Measurements from ENCODE around the gene CACNG3. TPM values are rescaled to one million over a fixed set of nuclear protein-coding genes. Genes with fewer than 3 reads are reported as not detected.
"Not testable (repeated sequence)": the region's sequence is repeated elsewhere in the genome, so short reads cannot be mapped to it uniquely, and the experiment has no call there.

The CACNG3 gene
- not detected for total RNA-seq (ENCODE audit: insufficient read depth, low replicate concordance)

- peak; percentile 79 for DNase-seq (ENCODE audit: low spot score)
Observed at GRCh38 chr16:24255456-24256371, at the start of gene CACNG3. Gene CACNG3 (plus strand): TSS chr16:24256335. CDS start chr16:24256755, 420 bp downstream.

GRCh38 chr16:24206926-24207325 lies 49.2 kb upstream of the CACNG3 start:
- DNase-seq (ENCODE audit: low spot score), result no peak

GRCh38 chr16:24208710-24209109 lies 47.4 kb upstream of the CACNG3 start:
- DNase-seq (ENCODE audit: low spot score), result no peak

GRCh38 chr16:24214992-24215391 lies 41.1 kb upstream of the CACNG3 start:
- DNase-seq (ENCODE audit: low spot score), result no peak

GRCh38 chr16:24216961-24217360 lies 39.2 kb upstream of the CACNG3 start:
- DNase-seq (ENCODE audit: low spot score), result no peak

- no peak for DNase-seq (ENCODE audit: low spot score)
Observed at GRCh38 chr16:24217461-24217860, 38.7 kb upstream of the CACNG3 start.

GRCh38 chr16:24218299-24218698 lies 37.8 kb upstream of the CACNG3 start:
- no peak for DNase-seq (ENCODE audit: low spot score)

GRCh38 chr16:24221219-24221618 lies 34.9 kb upstream of the CACNG3 start:
- no peak for DNase-seq (ENCODE audit: low spot score)

- no peak for DNase-seq (ENCODE audit: low spot score)
Observed at GRCh38 chr16:24228514-24228913, 27.6 kb upstream of the CACNG3 start.

- no peak for DNase-seq (ENCODE audit: low spot score)
Observed at GRCh38 chr16:24232936-24233335, 23.2 kb upstream of the CACNG3 start.

GRCh38 chr16:24234737-24235136 lies 21.4 kb upstream of the CACNG3 start:
- no peak for DNase-seq (ENCODE audit: low spot score)

GRCh38 chr16:24235806-24236205 lies 20.3 kb upstream of the CACNG3 start:
- DNase-seq (ENCODE audit: low spot score), result no peak

- not testable (repeated sequence) for DNase-seq (ENCODE audit: low spot score)
Observed at GRCh38 chr16:24238846-24239245, 17.3 kb upstream of the CACNG3 start.

GRCh38 chr16:24246911-24247607 lies 9.1 kb upstream of the CACNG3 start:
- no peak for DNase-seq (ENCODE audit: low spot score)

GRCh38 chr16:24253192-24253591 lies 2.9 kb upstream of the CACNG3 start:
- DNase-seq (ENCODE audit: low spot score), result peak; percentile 45

GRCh38 chr16:24257958-24258357 lies 1.8 kb downstream of the CACNG3 start:
- no peak for DNase-seq (ENCODE audit: low spot score)

GRCh38 chr16:24258791-24259190 lies 2.7 kb downstream of the CACNG3 start:
- no peak for DNase-seq (ENCODE audit: low spot score)

- DNase-seq (ENCODE audit: low spot score), result no peak
Observed at GRCh38 chr16:24262816-24263215, 6.7 kb downstream of the CACNG3 start.

- DNase-seq (ENCODE audit: low spot score), result no peak
Observed at GRCh38 chr16:24270721-24271442, 14.7 kb downstream of the CACNG3 start.

GRCh38 chr16:24272379-24272778 lies 16.2 kb downstream of the CACNG3 start:
- DNase-seq (ENCODE audit: low spot score), result no peak

- DNase-seq (ENCODE audit: low spot score), result no peak
Observed at GRCh38 chr16:24273508-24274182, 17.5 kb downstream of the CACNG3 start.

Data from umbilical cord (tissue), 2 donors.